Neutrophil (primary cell): ENCODE data around the gene LOXL4.
"Not testable (repeated sequence)": the region's sequence is repeated elsewhere in the genome, so short reads cannot be mapped to it uniquely, and the experiment has no call there.

Experiments
- H3K27ac ChIP-seq: fragments of 200-600 bp; sonication (generic); 2 replicates; pipeline ENCODE4 v1.5.1; 2016; ENCODE audit warnings: mild to moderate bottlenecking, moderate library complexity
- H3K27me3 ChIP-seq: fragments of 200-600 bp; sonication (generic); 2 replicates; pipeline ENCODE4 v1.6.0; 2016; ENCODE audit warnings: mild to moderate bottlenecking
- H3K36me3 ChIP-seq: fragments of 200-600 bp; sonication (generic); 2 replicates; pipeline ENCODE4 v1.5.1; 2017
- H3K4me1 ChIP-seq, 2 experiments: fragments of 200-600 bp in 1 of 2; sonication (generic) in 1 of 2; 1 replicate in 1 of 2; 2 replicates in 1 of 2; pipeline versions ENCODE4 v1.5.1 to v1.6.1; 2013 to 2016; ENCODE audit warnings: low read depth in 1 of 2, low read length in 1 of 2, mild to moderate bottlenecking in 1 of 2, moderate library complexity in 1 of 2; ENCODE audit not compliant: control insufficient read depth in 1 of 2, insufficient read depth in 1 of 2
- H3K4me3 ChIP-seq, 2 experiments: fragments of 200-600 bp in 1 of 2; sonication (generic) in 1 of 2; 1 replicate in 1 of 2; 2 replicates in 1 of 2; pipeline ENCODE4 v1.5.1; 2013 to 2016; ENCODE audit warnings: low read depth in 1 of 2, low read length in 1 of 2, mild to moderate bottlenecking in 1 of 2, moderate library complexity in 1 of 2
- H3K9me3 ChIP-seq: fragments of 200-600 bp; sonication (generic); 2 replicates; pipeline ENCODE4 v1.5.1; 2016
- TF ChIP-seq, protein P1 (sequence below): fragments of 200-600 bp; sonication (generic); IDR thresholded peaks from 2 replicates; pipeline ENCODE4 v1.5.1; 2016; ENCODE audit warnings: antibody characterized with exemption

The LOXL4 gene

DNA sequence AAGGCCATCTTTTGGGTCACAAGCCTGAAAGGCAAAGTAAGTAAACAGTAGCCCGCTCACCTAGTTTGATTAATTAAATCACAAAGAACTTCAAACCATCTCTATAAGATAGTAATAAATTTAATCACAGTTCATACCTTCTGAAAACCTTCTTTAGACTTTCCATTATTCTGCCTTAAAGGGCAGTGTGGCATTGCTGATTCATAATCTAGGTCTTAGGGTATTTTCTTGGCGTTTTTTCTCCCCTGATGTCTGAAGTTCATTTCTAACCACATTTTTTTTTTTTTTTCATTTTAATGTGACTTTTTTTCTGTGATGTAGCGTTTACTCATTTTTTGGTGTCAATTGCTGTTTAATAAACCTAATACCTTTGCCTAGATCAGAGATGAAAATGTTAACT is 27.5 kb downstream of the LOXL4 start:
- H3K36me3 ChIP-seq = peaks cover 87% of the 10 kb centered on the region
- no peak overlapping the region for H3K4me3 ChIP-seq
- TF ChIP-seq, protein P1, sequence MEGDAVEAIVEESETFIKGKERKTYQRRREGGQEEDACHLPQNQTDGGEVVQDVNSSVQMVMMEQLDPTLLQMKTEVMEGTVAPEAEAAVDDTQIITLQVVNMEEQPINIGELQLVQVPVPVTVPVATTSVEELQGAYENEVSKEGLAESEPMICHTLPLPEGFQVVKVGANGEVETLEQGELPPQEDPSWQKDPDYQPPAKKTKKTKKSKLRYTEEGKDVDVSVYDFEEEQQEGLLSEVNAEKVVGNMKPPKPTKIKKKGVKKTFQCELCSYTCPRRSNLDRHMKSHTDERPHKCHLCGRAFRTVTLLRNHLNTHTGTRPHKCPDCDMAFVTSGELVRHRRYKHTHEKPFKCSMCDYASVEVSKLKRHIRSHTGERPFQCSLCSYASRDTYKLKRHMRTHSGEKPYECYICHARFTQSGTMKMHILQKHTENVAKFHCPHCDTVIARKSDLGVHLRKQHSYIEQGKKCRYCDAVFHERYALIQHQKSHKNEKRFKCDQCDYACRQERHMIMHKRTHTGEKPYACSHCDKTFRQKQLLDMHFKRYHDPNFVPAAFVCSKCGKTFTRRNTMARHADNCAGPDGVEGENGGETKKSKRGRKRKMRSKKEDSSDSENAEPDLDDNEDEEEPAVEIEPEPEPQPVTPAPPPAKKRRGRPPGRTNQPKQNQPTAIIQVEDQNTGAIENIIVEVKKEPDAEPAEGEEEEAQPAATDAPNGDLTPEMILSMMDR = no peak
- no peaks in the 10 kb centered on the region for H3K27me3 ChIP-seq
- no peaks in the 10 kb centered on the region for H3K4me1 ChIP-seq
- no peak overlapping the region for H3K27ac ChIP-seq
- H3K9me3 ChIP-seq = no peaks in the 10 kb centered on the region

DNA sequence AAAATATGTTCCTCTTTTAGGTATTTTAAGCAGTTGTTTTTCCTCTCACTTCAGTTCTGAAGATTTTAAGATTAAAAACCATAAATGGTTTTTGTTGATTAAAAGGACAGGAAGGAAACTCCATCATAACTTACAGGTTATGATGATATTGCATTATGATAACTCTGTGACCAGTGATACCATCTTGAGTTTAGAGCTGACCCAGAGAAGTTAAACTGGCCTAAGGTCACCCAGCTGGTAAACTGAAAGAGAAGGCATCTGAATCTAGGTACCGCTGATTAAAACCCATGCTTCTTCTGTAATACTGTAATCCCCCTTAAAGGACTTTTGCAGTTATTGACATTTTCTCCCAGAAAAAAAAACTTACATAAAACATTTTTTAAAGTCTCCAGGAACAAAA is 29.6 kb downstream of the LOXL4 start:
- TF ChIP-seq, protein P1 = no peak
- H3K4me3 ChIP-seq = no peak overlapping the region
- H3K27me3 ChIP-seq = no peaks in the 10 kb centered on the region
- peaks cover 83% of the 10 kb centered on the region for H3K36me3 ChIP-seq
- H3K9me3 ChIP-seq = no peaks in the 10 kb centered on the region
- no peaks in the 10 kb centered on the region for H3K4me1 ChIP-seq
- H3K27ac ChIP-seq = no peak overlapping the region

DNA sequence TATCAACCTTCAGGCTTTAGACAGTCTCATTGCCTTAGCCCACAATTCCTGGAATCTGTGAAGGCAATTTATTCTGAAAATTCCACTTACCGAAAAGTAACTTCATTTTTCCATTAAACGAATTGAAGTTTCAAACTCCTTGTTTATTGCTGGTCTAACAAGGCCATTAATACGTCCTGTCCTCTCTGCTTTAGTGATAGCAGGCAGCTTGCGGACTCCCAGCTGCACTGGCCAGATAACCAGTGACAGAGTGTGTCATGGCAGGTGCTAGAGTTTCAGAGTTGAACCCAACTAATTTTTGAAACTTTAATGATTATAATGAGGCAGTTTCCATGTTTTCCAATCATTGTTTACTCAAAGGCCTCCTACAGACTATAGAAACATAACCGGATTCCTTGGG is 31.1 kb downstream of the LOXL4 start:
- Histone ChIP-seq H3K4me3 (no peak overlapping the region), H3K9me3 (no peaks in the 10 kb centered on the region), H3K27me3 (no peaks in the 10 kb centered on the region), H3K27ac (no peak overlapping the region), H3K4me1 (no peaks in the 10 kb centered on the region), H3K36me3 (peaks cover 78% of the 10 kb centered on the region)
- TF ChIP-seq, protein P1 = no peak

DNA sequence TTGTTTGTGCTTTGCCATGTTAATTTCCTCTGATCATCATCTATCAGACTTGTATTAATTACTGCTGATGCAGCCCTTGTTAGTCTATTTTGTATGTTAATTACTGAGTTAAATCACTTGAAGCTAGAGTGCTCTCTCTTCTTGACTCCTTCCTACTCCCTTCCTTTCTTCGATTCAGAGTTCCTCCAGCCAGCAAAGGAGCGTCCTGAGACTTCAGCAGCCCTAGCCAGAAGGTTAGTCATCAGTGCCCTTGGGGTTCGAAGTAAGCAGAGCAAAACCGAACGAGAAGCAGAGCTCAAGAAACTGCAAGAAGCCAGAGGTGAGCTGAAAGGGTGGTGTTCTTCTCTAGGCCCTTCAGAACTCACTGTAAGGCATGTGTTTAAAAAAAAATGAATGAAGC is 32.1 kb downstream of the LOXL4 start:
- Histone ChIP-seq H3K9me3 (no peaks in the 10 kb centered on the region), H3K27ac (no peak overlapping the region), H3K4me1 (no peaks in the 10 kb centered on the region), H3K4me3 (no peak overlapping the region), H3K27me3 (no peaks in the 10 kb centered on the region), H3K36me3 (peaks cover 76% of the 10 kb centered on the region)
- TF ChIP-seq, protein P1 = no peak

DNA sequence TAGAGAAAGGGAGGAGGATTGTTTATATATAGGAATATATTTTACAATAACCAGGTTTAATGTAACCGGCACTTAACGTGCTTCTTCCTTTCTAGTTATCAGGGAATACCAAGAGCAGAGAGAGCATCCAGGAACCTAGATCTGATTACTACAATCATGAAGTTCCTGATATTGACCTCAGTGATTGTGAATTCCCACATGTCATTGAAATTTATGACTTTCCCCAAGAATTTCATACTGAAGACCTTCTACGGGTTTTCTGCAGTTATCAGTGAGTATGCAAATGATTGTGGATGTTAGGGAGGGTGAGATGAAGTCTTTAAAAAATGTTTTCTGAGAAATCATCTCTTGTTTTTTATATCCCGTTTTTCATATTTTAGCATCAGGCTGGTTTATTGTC is 36.6 kb downstream of the LOXL4 start:
- Histone ChIP-seq H3K36me3 (peaks cover 33% of the 10 kb centered on the region), H3K4me1 (no peaks in the 10 kb centered on the region), H3K4me3 (no peak overlapping the region), H3K27me3 (no peaks in the 10 kb centered on the region), H3K9me3 (no peaks in the 10 kb centered on the region), H3K27ac (no peak overlapping the region)
- TF ChIP-seq, protein P1 = no peak

DNA sequence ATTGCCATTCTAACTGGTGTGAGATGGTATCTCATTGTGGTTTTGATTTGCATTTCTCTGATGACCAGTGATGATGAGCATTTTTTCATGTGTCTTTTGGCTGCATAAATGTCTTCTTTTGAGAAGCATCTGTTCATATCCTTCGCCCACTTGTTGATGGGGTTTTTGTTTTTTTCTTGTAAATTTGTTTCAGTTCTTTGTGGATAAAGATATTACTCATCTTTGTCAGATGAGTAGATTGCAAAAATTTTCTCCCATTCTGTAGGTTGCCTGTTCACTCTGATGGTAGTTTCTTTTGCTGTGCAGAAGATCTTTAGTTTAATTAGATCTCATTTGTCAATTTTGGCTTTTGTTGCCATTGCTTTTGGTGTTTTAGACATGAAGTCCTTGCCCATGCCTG is 39.7 kb downstream of the LOXL4 start:
- H3K4me3 ChIP-seq, H3K4me1 ChIP-seq, H3K9me3 ChIP-seq, H3K27ac ChIP-seq, H3K27me3 ChIP-seq: not testable (repeated sequence)
- peaks cover 11% of the 10 kb centered on the region for H3K36me3 ChIP-seq

DNA sequence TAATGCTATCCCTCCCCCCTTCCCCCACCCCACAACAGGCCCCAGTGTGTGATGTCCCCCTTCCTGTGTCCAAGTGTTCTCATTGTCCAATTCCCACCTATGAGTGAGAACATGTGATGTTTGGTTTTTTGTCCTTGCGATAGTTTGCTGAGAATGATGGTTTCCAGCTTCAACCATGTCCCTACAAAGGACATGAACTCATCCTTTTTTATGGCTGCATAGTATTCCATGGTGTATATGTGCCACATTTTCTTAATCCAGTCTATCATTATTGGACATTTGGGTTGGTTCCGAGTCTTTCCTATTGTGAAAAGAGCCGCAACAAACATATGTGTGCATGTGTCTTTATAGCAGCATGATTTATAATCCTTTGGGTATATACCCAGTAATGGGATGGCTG is 40.3 kb downstream of the LOXL4 start:
- not testable (repeated sequence) for H3K36me3 ChIP-seq, H3K27me3 ChIP-seq, H3K4me3 ChIP-seq, H3K27ac ChIP-seq, H3K9me3 ChIP-seq, H3K4me1 ChIP-seq
